ENCODE results near the gene PSMA5. TPM values are rescaled to one million over a fixed set of nuclear protein-coding genes. Genes with fewer than 3 reads are reported as not detected.

PSMA5 gene
- total RNA-seq, 1 experiment from 2014 or later = 169 TPM

DNA sequence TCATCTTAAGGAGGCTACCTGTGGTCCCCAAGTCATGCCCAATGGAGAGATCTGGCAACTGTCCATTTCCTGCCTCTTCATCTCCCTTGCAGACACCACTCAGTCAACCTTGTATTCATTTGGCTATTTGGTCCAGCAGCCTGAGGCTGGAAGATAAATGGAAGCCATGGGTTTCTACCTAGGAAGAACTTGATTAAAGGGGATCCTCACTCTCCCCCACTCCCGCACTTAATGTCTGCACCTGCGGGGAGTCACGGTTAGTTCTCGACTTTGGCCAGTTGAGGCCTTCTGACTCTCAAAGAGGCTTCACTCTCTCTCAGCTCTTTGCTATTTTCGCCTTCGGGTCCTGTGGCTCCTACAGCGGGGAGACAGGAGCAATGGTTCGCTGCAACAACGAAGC is 49.0 kb upstream of the PSMA5 start (continued):
- TF ChIP-seq JUND (IDR thresholded peaks at IDR 0.05) = no peak

DNA sequence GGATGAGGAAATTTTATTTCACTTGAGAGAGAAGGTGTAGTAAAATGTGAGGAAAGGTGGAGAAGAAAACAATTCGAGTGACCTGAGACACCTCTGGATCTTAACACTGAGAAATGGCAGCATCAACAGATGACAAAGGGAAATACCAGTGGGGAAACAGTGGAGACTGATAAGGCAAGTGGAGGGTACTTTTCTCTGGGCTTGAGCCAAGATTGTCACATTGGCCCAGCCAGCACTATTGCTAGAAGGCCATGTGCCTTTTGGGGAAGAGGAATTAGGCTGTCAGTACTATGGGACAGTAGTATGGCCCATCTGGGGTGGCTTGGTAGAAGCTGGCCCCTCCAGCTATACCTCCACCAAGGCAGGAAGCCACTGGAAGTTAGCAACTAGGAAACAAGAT is 48.4 kb upstream of the PSMA5 start:
- TF ChIP-seq CBX3 (IDR thresholded peaks at IDR 0.05; ENCODE audit: low read depth) (no peak), ZFX (IDR thresholded peaks at IDR 0.05) (no peak), ELF1 (IDR thresholded peaks at IDR 0.05; ENCODE audit: borderline replicate concordance, low read depth) (no peak), EZH2phosphoT487 (IDR thresholded peaks at IDR 0.05; ENCODE audit: borderline replicate concordance) (no peak), RAD21 (IDR thresholded peaks at IDR 0.05; ENCODE audit: low read depth) (no peak), POLR2AphosphoS5 (IDR thresholded peaks at IDR 0.05; ENCODE audit: low read depth, low read length) (no peak), TCF7L2 (IDR thresholded peaks at IDR 0.05; ENCODE audit: borderline replicate concordance, extremely low read depth, insufficient read depth, insufficient read length) (no peak), ZNF274 (IDR thresholded peaks at IDR 0.05; ENCODE audit: low read depth, low read length) (no peak), JUND (IDR thresholded peaks at IDR 0.05) (no peak), FOSL1 (IDR thresholded peaks at IDR 0.05; ENCODE audit: low read depth) (no peak), POLR2A (IDR thresholded peaks at IDR 0.05; ENCODE audit: borderline replicate concordance, extremely low read depth, insufficient read depth, insufficient read length) (no peak), SP1 (IDR thresholded peaks at IDR 0.05; ENCODE audit: low read depth) (no peak)
- TF ChIP-seq, protein P1, sequence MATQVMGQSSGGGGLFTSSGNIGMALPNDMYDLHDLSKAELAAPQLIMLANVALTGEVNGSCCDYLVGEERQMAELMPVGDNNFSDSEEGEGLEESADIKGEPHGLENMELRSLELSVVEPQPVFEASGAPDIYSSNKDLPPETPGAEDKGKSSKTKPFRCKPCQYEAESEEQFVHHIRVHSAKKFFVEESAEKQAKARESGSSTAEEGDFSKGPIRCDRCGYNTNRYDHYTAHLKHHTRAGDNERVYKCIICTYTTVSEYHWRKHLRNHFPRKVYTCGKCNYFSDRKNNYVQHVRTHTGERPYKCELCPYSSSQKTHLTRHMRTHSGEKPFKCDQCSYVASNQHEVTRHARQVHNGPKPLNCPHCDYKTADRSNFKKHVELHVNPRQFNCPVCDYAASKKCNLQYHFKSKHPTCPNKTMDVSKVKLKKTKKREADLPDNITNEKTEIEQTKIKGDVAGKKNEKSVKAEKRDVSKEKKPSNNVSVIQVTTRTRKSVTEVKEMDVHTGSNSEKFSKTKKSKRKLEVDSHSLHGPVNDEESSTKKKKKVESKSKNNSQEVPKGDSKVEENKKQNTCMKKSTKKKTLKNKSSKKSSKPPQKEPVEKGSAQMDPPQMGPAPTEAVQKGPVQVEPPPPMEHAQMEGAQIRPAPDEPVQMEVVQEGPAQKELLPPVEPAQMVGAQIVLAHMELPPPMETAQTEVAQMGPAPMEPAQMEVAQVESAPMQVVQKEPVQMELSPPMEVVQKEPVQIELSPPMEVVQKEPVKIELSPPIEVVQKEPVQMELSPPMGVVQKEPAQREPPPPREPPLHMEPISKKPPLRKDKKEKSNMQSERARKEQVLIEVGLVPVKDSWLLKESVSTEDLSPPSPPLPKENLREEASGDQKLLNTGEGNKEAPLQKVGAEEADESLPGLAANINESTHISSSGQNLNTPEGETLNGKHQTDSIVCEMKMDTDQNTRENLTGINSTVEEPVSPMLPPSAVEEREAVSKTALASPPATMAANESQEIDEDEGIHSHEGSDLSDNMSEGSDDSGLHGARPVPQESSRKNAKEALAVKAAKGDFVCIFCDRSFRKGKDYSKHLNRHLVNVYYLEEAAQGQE (IDR thresholded peaks at IDR 0.05; ENCODE audit: low read depth) = no peak
- TF ChIP-seq, protein P2, sequence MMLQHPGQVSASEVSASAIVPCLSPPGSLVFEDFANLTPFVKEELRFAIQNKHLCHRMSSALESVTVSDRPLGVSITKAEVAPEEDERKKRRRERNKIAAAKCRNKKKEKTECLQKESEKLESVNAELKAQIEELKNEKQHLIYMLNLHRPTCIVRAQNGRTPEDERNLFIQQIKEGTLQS (IDR thresholded peaks at IDR 0.05) = no peak
- TF ChIP-seq, protein P3, sequence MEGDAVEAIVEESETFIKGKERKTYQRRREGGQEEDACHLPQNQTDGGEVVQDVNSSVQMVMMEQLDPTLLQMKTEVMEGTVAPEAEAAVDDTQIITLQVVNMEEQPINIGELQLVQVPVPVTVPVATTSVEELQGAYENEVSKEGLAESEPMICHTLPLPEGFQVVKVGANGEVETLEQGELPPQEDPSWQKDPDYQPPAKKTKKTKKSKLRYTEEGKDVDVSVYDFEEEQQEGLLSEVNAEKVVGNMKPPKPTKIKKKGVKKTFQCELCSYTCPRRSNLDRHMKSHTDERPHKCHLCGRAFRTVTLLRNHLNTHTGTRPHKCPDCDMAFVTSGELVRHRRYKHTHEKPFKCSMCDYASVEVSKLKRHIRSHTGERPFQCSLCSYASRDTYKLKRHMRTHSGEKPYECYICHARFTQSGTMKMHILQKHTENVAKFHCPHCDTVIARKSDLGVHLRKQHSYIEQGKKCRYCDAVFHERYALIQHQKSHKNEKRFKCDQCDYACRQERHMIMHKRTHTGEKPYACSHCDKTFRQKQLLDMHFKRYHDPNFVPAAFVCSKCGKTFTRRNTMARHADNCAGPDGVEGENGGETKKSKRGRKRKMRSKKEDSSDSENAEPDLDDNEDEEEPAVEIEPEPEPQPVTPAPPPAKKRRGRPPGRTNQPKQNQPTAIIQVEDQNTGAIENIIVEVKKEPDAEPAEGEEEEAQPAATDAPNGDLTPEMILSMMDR (IDR thresholded peaks at IDR 0.05 in 2 of 3, conservative IDR thresholded peaks at IDR 0.05 in 1 of 3; ENCODE audit: borderline replicate concordance in 1 of 3, insufficient read depth in 1 of 3, low read depth in 2 of 3, low read length in 2 of 3) = no peak
- TF ChIP-seq, protein P4, sequence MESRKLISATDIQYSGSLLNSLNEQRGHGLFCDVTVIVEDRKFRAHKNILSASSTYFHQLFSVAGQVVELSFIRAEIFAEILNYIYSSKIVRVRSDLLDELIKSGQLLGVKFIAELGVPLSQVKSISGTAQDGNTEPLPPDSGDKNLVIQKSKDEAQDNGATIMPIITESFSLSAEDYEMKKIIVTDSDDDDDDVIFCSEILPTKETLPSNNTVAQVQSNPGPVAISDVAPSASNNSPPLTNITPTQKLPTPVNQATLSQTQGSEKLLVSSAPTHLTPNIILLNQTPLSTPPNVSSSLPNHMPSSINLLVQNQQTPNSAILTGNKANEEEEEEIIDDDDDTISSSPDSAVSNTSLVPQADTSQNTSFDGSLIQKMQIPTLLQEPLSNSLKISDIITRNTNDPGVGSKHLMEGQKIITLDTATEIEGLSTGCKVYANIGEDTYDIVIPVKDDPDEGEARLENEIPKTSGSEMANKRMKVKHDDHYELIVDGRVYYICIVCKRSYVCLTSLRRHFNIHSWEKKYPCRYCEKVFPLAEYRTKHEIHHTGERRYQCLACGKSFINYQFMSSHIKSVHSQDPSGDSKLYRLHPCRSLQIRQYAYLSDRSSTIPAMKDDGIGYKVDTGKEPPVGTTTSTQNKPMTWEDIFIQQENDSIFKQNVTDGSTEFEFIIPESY (IDR thresholded peaks at IDR 0.05; ENCODE audit: extremely low read depth, insufficient replicate concordance, low read length) = no peak
- H3K4me2 ChIP-seq (ENCODE audit: low read length) = no peak overlapping the region
- no peaks in the 10 kb centered on the region for H3K9me2 ChIP-seq (ENCODE audit: insufficient read depth)
- H3K27me3 ChIP-seq (ENCODE audit: insufficient read depth, low read length) = peaks cover 25% of the 10 kb centered on the region
- CTCF ChIA-PET = no interaction called here
- no peak overlapping the region for H3K27ac ChIP-seq (ENCODE audit: low read depth, low read length)
- no peaks in the 10 kb centered on the region for H3K9me3 ChIP-seq (ENCODE audit: control insufficient read depth in 1 of 2, insufficient read depth in 1 of 2, low read depth in 1 of 2, low read length in 2 of 2)
- ATAC-seq (no peak), DNase-seq (ENCODE audit: low read depth, low spot score) (no peak)
- no peaks in the 10 kb centered on the region for H4K20me1 ChIP-seq (ENCODE audit: insufficient read depth)
- no TSS peak for BruUV-seq (replicated peaks)
- POLR2A ChIA-PET = no interaction called here
- intact Hi-C loops (cut with micrococcal nuclease) = no loop called here
- H3K79me2 ChIP-seq (ENCODE audit: insufficient read depth, low read length) = no peaks in the 10 kb centered on the region
- RAD21 ChIA-PET (ENCODE audit: low non-redundant PET in 1 of 2, low total read pairs in 2 of 2, uncharacterized antibody in 2 of 2, unreplicated experiment in 2 of 2) = no interaction called here
- peaks cover 3 to 11% of the 10 kb centered on the region in 2 experiments; a peak in 3 of 4 replicates for H3K4me1 ChIP-seq (ENCODE audit: control insufficient read depth in 1 of 2, insufficient read depth in 2 of 2, low read length in 2 of 2)
- H2AFZ ChIP-seq (ENCODE audit: low read depth, low read length, poor library complexity, severe bottlenecking) = no peak overlapping the region
- no peak overlapping the region for H3K9ac ChIP-seq (ENCODE audit: low read length)
- H3K36me3 ChIP-seq (ENCODE audit: control insufficient read depth in 1 of 2, insufficient read depth in 2 of 2, low read length in 2 of 2) = no peaks in the 10 kb centered on the region
- no peak overlapping the region for H3K4me3 ChIP-seq (replicated peaks in 1 of 2; ENCODE audit: low read depth in 1 of 2, low read length in 2 of 2)

All from HCT116 (cell line).